Left hindlimb (tissue), 1 donor: ENCODE data around the gene CCDC85B.
"Not testable (repeated sequence)": the region's sequence is repeated elsewhere in the genome, so short reads cannot be mapped to it uniquely, and the experiment has no call there.

ENCODE experiments used
- DNase-seq: peaks from one replicate; pipeline ENCODE4 v3.0.0-alpha.2; 2018

The CCDC85B gene

DNA sequence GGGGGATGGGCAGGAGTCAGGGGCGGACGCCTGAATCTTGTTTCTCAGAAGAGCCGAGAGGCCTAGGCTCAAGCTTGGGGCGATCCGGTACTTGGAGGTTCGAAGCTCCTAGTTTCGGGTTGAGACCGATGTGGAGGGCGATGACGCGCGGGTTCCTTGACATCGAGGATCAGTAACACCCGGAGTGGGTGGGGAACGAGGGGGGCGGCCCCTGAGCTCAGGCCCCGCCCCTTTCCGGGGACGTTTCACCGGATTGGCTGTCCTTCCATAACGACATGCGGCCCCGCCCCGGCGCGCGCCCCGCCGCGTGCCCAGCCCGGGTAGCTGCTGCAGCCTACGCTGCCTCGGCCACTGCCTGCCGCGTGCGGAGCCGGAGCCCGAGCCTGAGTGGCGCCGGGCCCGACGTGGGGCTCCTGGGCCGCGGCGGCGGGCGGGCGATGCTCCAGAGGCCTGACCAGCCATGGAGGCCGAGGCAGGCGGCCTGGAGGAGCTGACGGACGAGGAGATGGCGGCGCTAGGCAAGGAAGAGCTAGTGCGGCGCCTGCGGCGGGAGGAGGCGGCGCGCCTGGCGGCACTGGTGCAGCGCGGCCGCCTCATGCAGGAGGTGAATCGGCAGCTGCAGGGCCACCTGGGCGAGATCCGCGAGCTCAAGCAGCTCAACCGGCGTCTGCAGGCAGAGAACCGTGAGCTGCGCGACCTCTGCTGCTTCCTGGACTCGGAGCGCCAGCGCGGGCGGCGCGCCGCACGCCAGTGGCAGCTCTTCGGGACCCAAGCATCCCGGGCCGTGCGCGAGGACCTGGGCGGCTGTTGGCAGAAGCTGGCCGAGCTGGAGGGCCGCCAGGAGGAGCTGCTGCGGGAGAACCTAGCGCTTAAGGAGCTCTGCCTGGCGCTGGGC is at the start of gene CCDC85B:
CCDC85B (plus strand) TSS at position 350 of the 895 bp plus-strand sequence; CDS start at position 461, 111 bp downstream.
- DNase-seq: peak; percentile 98

DNA sequence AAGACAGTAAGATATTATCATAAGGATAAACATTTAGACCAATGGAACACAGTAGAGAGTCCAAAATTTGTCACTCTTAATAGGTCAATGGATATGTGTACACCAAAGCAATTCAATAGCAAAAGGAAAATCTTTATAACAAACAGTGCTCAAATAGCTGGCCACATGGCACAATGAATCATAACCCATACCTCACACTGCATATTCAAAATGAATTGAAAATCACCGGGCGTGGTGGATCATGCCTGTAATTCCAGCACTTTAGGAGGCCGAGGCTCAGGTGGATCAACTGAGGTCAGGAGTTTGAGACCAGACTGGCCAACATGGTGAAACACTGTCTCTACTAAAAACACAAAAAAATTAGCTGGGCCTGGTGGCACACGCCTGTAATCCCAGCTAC is 48.3 kb upstream of the CCDC85B start:
- DNase-seq: no peak

GRCh38 chr11:65843811-65844210 is 46.7 kb upstream of the CCDC85B start:
- no peak for DNase-seq

- DNase-seq: no peak
Measured at GRCh38 chr11:65844231-65844872, 46.1 kb upstream of the CCDC85B start.

- DNase-seq: no peak
Measured at GRCh38 chr11:65847746-65848145, 42.7 kb upstream of the CCDC85B start.

DNA sequence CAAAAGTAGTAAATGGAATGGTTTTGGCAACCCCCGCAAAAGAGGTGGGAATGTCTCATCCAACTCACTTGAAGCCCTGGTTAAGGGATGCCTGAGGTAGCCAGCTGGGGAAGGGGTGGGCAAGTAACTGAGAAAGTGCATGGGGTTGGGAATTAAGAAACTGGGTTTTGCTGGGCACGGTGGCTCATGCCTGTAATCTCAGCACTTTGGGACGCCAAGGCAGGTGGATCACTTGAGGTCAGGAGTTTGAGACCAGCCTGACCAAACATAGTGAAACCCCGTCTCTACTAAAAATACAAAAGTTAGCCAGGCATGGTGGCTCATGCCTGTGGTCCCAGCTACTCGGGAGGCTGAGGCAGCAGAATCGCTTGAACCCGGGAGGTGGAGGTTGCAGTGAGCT is 41.8 kb upstream of the CCDC85B start:
- not testable (repeated sequence) for DNase-seq

DNA sequence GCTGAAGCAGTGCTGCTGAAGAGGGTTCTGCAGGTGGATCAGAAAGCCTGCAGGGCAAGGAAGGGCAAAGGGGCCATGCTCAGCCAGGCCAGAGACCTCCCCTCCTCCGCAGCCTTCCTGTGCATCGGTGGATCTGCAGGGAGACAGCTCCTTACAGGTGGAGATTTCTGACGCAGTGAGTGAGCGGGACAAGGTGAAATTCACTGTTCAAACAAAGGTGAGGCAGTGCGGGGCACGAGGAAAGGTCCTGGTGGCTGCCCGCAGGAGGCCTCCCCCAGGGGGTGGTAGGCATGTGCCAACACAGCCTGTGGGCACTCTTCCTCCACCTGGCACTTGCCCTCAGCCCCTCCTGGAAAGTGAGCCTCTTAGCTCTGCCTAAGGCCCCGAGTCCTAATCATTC is 41.1 kb upstream of the CCDC85B start:
- DNase-seq: no peak

GRCh38 chr11:65849771-65850216 is 40.7 kb upstream of the CCDC85B start:
- no peak for DNase-seq

GRCh38 chr11:65850217-65851082 is 40.0 kb upstream of the CCDC85B start:
- no peak for DNase-seq

DNA sequence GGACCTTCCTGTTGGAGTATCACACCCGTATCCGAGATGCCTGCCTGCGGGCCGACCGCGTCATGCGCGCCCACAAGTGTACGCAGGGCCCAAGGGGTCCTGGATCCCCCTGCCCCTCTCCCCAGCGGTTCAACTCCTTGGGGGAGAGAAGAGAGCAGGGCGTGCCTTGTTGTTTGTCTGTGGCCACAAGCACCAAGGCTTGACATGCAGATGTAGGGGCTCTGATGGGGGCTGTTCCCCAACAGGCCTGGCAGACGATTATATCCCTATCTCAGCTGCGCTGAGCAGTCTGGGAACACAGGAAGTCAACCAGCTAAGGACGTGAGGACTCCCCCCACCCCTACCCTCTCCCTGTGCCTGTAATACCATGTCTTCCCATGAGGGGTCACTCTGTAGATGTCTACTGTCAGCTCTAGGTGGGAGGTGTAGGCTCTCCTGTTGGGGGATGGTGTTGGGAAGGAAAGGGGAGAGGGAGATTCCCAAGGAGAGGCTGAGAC is 39.3 kb upstream of the CCDC85B start:
- no peak for DNase-seq

DNA sequence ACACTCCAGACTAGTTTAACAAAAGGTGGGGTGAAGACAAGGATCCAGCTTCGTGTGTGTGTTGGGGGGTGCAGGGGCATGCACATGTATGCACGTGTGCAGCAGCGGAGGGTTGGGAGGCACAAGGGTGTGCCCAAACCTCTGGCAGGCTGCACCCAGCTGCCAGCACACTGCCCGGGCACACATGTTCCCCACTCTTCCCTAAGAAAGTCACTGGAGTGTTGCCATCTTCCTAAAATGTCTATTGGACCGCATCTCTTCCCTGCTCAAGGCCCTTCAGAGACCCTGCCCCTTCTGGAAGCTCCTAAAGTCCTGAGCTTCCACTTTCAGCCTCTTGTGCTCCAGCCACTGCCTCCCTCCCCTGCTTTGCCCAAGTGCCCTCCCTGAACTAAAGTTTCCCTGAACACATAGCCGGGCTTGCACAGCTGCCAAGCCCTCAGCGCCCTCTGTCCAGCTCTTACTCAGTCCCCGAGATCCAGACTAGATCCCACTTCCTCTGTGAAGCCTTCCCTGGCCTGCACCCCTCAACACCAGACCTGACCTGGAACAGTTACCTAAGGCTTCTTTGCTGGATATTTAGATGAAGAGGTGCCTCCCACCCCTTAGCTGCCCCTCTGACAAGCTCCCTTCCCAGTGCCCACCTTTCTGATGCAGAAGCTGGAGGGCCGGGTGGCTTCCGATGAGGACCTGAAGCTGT is 38.5 kb upstream of the CCDC85B start:
- DNase-seq: no peak

DNA sequence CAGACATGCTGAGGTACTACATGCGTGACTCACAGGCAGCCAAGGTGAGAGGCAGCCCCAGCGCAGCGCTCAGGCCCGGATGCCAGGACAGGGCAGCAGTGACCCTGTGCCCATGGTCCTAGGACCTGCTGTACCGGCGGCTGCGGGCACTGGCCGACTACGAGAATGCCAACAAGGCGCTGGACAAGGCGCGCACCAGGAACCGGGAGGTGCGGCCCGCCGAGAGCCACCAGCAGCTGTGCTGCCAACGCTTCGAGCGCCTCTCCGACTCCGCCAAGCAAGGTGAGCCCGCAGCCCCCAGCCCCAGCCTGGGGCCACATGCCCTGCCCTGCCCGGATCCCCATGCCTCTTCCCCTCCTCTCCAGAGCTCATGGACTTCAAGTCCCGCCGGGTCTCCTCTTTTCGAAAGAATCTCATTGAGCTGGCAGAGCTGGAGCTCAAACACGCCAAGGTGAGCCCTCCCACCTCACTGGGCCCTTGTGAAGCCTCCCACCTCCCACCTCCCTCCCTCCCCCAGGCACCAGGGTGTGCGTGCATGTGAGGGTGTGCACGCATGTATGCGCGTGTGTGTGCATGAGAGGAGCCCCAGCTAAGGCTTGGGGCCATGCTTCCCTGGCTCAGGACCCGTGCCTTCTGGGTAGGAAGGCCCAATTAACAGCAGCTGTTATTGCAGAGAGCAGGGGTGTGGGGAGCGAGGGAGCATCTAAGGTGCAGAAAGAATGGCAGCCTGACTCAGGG is 37.8 kb upstream of the CCDC85B start:
- no peak for DNase-seq

DNA sequence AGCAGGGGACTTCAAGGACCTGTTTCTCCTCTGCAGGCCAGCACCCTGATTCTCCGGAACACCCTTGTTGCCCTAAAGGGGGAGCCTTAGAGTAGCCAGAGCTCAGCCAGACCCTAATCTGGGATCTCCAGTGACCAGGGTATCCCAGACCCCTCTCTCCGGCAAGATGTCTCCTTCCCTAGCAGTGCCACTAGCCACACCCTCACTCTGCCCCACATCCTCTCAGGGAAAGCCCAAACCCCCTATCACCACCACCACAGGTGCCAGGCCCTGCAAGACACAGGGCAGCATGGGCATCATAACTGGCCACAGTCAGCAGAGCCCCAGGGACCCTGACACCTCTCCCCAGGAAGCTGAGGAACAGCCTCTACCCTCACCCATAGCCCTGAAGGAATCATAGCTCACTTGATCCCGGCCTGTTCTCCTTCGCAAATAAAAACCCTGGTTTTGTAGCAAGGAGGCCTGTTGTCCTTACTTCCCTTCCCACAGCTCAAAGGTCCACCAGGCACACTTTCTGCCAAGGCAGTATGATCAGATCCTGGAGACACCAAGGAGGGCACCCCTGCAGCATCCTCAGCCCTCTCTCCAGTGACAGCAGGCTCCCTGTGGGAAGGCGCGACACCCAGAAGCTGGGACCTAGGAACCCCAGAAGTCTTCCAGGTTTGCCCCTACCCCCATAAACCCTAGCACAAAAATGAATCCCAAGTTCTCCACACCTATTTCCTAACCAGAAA is 37.1 kb upstream of the CCDC85B start:
- DNase-seq: no peak

DNA sequence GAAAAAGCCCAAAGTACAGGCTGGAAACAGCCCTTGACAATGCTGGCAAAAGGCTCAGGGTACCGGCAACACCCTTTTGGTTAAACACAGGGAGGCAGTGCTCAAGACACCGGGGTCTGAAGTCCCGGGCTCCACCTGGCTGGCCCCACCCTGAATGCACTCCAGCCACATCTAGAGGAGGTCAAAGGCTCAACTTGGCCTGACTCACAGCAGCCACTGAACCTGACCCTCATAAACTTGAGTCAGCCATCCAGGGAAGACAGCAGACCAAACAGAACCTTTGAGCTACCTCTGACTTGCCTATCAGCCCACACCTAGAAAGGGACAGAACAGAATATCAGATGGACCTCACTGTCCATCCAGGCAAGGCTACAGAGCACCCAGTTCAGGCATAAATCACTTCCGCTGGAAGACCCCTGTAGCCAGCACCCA is 36.3 kb upstream of the CCDC85B start:
- DNase-seq: no peak

DNA sequence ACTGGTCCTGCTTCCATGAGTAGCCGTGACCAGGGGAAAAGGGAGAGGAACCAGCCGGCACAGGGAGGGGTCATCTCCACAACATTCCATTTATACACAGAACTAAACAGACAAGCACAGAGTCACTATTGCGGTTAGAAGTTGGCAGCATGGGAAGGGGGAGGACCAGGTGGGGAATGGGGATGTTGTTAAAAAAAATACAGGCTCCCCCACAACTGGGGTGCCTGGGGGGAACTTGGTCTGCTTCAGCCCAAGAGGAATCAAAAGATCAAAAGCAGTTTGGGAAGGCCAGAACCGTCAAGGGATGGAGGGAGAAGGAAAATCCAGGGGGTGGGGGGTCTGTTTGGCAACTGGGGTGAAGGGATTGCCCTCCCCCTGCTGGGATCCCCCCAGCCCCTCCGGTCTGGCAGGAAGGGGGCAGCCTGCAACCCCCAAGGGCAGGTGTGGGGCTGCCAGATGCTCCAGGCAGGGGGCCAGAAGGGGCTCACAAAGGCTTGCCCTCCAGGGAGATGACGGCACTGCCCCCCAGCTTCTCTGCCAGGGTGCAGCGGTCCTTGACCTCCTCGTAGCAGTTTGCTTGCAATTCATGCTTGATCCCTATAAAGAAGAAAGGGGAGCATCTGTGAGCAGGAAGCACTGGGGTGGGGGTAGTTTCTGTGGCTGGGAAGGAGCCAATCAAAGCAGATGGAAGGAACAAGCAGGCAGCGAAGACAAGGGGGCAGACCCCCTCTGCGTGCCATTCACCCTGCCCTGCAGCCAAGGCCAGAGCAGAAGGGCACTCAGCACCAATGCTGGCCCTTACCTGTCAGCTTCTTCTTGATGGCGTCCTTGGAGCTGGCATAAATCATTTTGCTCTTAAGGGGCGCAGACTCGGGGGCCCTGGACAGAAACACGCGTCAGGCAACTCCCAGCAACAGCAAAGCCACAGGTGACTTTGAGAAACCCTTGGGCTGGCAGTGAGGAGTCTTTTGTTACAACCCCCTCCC is 35.3 kb upstream of the CCDC85B start:
- no peak for DNase-seq

GRCh38 chr11:65855927-65856363 is 34.5 kb upstream of the CCDC85B start:
- no peak for DNase-seq

DNA sequence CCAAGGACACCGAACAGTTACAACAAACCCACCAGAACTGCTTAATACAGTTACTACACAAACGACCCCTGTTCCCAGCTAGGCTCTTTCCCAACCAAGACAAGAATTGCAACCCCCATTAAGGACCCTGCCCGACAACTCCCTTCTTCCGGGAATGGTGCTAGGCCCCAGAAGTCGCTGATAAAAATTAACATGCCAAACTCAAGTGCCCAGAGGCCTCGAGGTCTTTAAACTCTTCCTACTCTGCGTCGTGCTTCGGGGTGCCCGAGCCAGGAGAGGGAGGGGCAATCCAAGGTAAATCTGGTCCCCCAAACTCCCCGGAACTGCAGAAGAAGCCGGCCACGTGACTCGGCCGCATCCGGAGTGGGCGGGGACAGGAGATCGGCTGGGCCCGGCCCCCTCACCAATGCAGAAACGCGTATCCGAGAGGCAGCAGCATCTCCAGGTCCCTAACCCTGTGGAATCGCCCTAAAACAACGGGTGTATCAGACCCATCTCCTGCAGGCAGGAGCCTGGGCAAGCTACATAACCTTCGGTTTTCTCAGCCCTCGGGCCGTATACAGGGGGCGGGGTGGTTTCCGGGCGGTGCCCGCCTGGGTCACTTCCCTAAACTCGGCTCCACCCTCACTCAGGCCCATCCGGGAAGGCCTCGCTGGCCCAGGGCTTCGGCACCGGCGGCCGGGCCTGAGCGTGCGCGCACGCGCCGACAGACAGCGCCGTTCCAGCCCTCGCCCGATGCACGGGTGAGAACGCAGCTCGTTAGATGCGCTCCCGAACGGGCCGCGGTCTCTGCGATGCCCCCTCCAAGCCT is 33.6 kb upstream of the CCDC85B start:
- DNase-seq: peak; percentile 83

GRCh38 chr11:65857500-65857852 is 33.0 kb upstream of the CCDC85B start:
- peak; percentile 70 for DNase-seq
